GM12878 (cell line): ENCODE measurements around the gene ZNF423.

Experiments used
- PML ChIP-seq: IDR thresholded peaks from 2 replicates; pipeline ENCODE4 v1.6.1; 2012; ENCODE audit warnings: low read length, inconsistent platforms
- SPI1 ChIP-seq: IDR thresholded peaks from 2 replicates; pipeline ENCODE4 v1.6.1; 2011; ENCODE audit warnings: low read depth, mild to moderate bottlenecking, low read length, moderate library complexity, borderline replicate concordance; ENCODE audit not compliant: insufficient read depth
- WRNIP1 ChIP-seq: IDR thresholded peaks from 2 replicates; pipeline ENCODE4 v1.6.1; 2011; ENCODE audit warnings: low read depth, low read length, improper control_type of control experiment, borderline replicate concordance
- TF ChIP-seq, protein P1 (sequence below), 3 experiments: IDR thresholded peaks in 2 of 3; conservative IDR thresholded peaks in 1 of 3; 2 replicates each; pipeline ENCODE4 v1.5.1; 2011; ENCODE audit warnings: low read depth in 3 of 3, low read length in 3 of 3, mild to moderate bottlenecking in 3 of 3, control low read depth in 2 of 3, moderate library complexity in 2 of 3, inconsistent platforms in 1 of 3, mixed read lengths in 1 of 3; ENCODE audit not compliant: control insufficient read depth in 2 of 3, insufficient read depth in 1 of 3; ENCODE audit errors: extremely low read depth in 1 of 3
- TF ChIP-seq, protein P2 (sequence below): IDR thresholded peaks from 2 replicates; pipeline ENCODE4 v1.6.1; 2012; ENCODE audit warnings: low read depth, low read length, improper control_type of control experiment

GRCh38 chr16:49441366-49441780 is 414.5 kb downstream of the ZNF423 start:
- TF ChIP-seq, protein P1, sequence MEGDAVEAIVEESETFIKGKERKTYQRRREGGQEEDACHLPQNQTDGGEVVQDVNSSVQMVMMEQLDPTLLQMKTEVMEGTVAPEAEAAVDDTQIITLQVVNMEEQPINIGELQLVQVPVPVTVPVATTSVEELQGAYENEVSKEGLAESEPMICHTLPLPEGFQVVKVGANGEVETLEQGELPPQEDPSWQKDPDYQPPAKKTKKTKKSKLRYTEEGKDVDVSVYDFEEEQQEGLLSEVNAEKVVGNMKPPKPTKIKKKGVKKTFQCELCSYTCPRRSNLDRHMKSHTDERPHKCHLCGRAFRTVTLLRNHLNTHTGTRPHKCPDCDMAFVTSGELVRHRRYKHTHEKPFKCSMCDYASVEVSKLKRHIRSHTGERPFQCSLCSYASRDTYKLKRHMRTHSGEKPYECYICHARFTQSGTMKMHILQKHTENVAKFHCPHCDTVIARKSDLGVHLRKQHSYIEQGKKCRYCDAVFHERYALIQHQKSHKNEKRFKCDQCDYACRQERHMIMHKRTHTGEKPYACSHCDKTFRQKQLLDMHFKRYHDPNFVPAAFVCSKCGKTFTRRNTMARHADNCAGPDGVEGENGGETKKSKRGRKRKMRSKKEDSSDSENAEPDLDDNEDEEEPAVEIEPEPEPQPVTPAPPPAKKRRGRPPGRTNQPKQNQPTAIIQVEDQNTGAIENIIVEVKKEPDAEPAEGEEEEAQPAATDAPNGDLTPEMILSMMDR (IDR thresholded peaks at IDR 0.05 in 2 of 3, conservative IDR thresholded peaks at IDR 0.05 in 1 of 3; ENCODE audit: control insufficient read depth in 2 of 3, extremely low read depth in 1 of 3, insufficient read depth in 1 of 3, low read depth in 3 of 3, low read length in 3 of 3): peak; percentile 31 to 57 (median 38); a peak in 5 of 6 replicates
- no peak for TF ChIP-seq WRNIP1
- TF ChIP-seq, protein P2, sequence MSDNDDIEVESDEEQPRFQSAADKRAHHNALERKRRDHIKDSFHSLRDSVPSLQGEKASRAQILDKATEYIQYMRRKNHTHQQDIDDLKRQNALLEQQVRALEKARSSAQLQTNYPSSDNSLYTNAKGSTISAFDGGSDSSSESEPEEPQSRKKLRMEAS: no peak
- no peak for TF ChIP-seq PML
- no peak for TF ChIP-seq SPI1
